ENCODE results near the gene COMT. TPM values are rescaled to one million over a fixed set of nuclear protein-coding genes. Genes with fewer than 3 reads are reported as not detected.

Gene COMT
- total RNA-seq, 1 experiment from 2014 or later = 109 TPM

DNA sequence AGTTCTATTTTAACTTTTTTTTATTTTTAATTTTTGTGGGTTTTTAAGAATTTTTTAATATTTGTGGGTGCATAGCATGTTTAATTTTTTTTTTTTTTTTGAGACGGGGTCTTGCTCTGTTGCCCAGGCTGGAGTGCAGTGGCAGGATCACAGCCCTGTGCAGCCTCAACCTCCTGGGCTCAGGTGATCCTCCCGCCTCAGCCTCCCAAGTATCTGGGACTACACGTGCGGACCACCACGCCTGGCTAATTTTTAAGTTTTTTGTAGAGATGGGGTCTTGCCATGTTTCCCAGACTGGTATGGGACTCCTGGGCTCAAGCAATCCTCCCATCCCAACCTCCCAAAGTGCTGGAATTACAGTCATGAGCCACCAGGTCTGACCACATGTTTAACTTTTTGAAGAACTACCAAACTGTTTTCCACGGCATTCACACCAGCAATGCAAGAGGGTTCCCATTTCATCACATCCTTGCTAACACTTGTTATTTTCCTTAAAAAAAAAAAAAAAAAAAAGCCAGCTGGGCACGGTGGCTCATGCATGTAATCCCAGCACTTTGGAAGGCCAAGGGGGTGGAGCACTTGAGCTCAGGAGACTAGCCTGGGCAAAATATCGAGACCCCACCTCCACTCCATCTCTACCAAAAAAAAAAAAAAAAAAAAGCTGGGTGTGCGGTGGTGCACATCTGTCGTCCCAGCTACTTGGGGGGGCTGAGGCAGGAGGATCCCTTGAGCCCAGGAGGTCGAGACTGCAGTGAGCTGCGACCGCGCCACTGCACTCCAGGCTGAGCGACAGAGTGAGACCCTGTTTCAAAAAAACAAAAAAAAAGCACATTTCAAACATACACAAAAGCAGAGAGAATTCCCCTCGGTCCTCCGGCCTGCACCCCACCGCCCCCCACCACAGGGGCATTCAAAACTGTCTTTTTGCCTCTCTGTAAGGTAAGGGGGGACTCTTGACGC is 16.8 kb downstream of the COMT start:
- ATAC-seq = no peak
- no TSS peak for BruUV-seq (replicated peaks)

More for the DNA sequence above, 16.8 kb downstream of the COMT start:
- H3K36me3 ChIP-seq (ENCODE audit: control insufficient read depth in 1 of 2, insufficient read depth in 2 of 2, low read length in 2 of 2) = no peaks in the 10 kb centered on the region
- RAD21 ChIA-PET (ENCODE audit: low non-redundant PET in 1 of 2, low total read pairs in 2 of 2, uncharacterized antibody in 2 of 2, unreplicated experiment in 2 of 2) = no interaction called here
- no peaks in the 10 kb centered on the region for H4K20me1 ChIP-seq (ENCODE audit: insufficient read depth)
- H3K27ac ChIP-seq (ENCODE audit: low read depth, low read length) = no peak overlapping the region
- no peak for DNase-seq (ENCODE audit: low read depth, low spot score)
- no peaks in the 10 kb centered on the region for H3K9me3 ChIP-seq (ENCODE audit: control insufficient read depth in 1 of 2, insufficient read depth in 1 of 2, low read depth in 1 of 2, low read length in 2 of 2)
- CTCF ChIA-PET = no interaction called here
- intact Hi-C loops (cut with micrococcal nuclease) = loop anchor here (2.0 kb wide), 1 partner anchor 228 kb away; no protein-coding TSS in a partner anchor
- H3K79me2 ChIP-seq (ENCODE audit: insufficient read depth, low read length) = no peaks in the 10 kb centered on the region
- H3K4me2 ChIP-seq (ENCODE audit: low read length) = peak overlapping the region; percentile 63
- H3K9ac ChIP-seq (ENCODE audit: low read length) = 0 out of 2 replicates have a peak overlapping the region, but pooled peaks have one; percentile 10
- H3K4me3 ChIP-seq (replicated peaks in 1 of 2; ENCODE audit: low read depth in 1 of 2, low read length in 2 of 2) = peak overlapping the region in 1 of 2 experiments; percentile 29; a peak in 1 of 4 replicates
- H3K27me3 ChIP-seq (ENCODE audit: insufficient read depth, low read length) = no peaks in the 10 kb centered on the region
- H3K9me2 ChIP-seq (ENCODE audit: insufficient read depth) = no peaks in the 10 kb centered on the region
- peaks cover 34 to 45% of the 10 kb centered on the region in 2 experiments for H3K4me1 ChIP-seq (ENCODE audit: control insufficient read depth in 1 of 2, insufficient read depth in 2 of 2, low read length in 2 of 2)
- no peak overlapping the region for H2AFZ ChIP-seq (ENCODE audit: low read depth, low read length, poor library complexity, severe bottlenecking)
- POLR2A ChIA-PET = no interaction called here
- TF ChIP-seq YY1 (IDR thresholded peaks at IDR 0.05; ENCODE audit: extremely low read depth, insufficient replicate concordance, low read depth, low read length) = no peak
- TF ChIP-seq, protein P1, sequence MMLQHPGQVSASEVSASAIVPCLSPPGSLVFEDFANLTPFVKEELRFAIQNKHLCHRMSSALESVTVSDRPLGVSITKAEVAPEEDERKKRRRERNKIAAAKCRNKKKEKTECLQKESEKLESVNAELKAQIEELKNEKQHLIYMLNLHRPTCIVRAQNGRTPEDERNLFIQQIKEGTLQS (IDR thresholded peaks at IDR 0.05) = no peak
- no peak for TF ChIP-seq SRF (IDR thresholded peaks at IDR 0.05; ENCODE audit: low read depth)
- TF ChIP-seq SIN3A (IDR thresholded peaks at IDR 0.05; ENCODE audit: low read depth) = no peak
- TF ChIP-seq, protein P2, sequence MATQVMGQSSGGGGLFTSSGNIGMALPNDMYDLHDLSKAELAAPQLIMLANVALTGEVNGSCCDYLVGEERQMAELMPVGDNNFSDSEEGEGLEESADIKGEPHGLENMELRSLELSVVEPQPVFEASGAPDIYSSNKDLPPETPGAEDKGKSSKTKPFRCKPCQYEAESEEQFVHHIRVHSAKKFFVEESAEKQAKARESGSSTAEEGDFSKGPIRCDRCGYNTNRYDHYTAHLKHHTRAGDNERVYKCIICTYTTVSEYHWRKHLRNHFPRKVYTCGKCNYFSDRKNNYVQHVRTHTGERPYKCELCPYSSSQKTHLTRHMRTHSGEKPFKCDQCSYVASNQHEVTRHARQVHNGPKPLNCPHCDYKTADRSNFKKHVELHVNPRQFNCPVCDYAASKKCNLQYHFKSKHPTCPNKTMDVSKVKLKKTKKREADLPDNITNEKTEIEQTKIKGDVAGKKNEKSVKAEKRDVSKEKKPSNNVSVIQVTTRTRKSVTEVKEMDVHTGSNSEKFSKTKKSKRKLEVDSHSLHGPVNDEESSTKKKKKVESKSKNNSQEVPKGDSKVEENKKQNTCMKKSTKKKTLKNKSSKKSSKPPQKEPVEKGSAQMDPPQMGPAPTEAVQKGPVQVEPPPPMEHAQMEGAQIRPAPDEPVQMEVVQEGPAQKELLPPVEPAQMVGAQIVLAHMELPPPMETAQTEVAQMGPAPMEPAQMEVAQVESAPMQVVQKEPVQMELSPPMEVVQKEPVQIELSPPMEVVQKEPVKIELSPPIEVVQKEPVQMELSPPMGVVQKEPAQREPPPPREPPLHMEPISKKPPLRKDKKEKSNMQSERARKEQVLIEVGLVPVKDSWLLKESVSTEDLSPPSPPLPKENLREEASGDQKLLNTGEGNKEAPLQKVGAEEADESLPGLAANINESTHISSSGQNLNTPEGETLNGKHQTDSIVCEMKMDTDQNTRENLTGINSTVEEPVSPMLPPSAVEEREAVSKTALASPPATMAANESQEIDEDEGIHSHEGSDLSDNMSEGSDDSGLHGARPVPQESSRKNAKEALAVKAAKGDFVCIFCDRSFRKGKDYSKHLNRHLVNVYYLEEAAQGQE (IDR thresholded peaks at IDR 0.05; ENCODE audit: low read depth) = no peak
- TF ChIP-seq FOSL1 (IDR thresholded peaks at IDR 0.05; ENCODE audit: low read depth) = no peak
- TF ChIP-seq ELF1 (IDR thresholded peaks at IDR 0.05; ENCODE audit: borderline replicate concordance, low read depth) = no peak
- TF ChIP-seq CBX3 (IDR thresholded peaks at IDR 0.05; ENCODE audit: low read depth) = no peak
- TF ChIP-seq JUND (IDR thresholded peaks at IDR 0.05) = no peak
- TF ChIP-seq SP1 (IDR thresholded peaks at IDR 0.05; ENCODE audit: low read depth) = no peak
- no peak for TF ChIP-seq POLR2AphosphoS5 (IDR thresholded peaks at IDR 0.05; ENCODE audit: low read depth, low read length)
- no peak for TF ChIP-seq RAD21 (IDR thresholded peaks at IDR 0.05; ENCODE audit: low read depth)
- TF ChIP-seq TCF7L2 (IDR thresholded peaks at IDR 0.05; ENCODE audit: borderline replicate concordance, extremely low read depth, insufficient read depth, insufficient read length) = no peak
- TF ChIP-seq CEBPB (IDR thresholded peaks at IDR 0.05; ENCODE audit: low read depth) = no peak
- TF ChIP-seq EZH2phosphoT487 (IDR thresholded peaks at IDR 0.05; ENCODE audit: borderline replicate concordance) = no peak
